ENCODE results near the gene GUCY1A2. TPM values are rescaled to one million over a fixed set of nuclear protein-coding genes. Genes with fewer than 3 reads are reported as not detected.

The GUCY1A2 gene
- total and polyA plus RNA-seq, 2 donors (not counting 1 experiment from before 2014, with no cell fraction given): not detected

- ChIA-PET POLR2A (no interaction called here), CTCF (no interaction called here)
- H3K4me2 ChIP-seq (replicated peaks; ENCODE audit: low read depth, low read length, poor library complexity, severe bottlenecking): peak overlapping the region; percentile 46
- no peaks in the 10 kb centered on the region for H3K4me1 ChIP-seq (ENCODE audit: control insufficient read depth in 2 of 2, insufficient read depth in 2 of 2, low read length in 2 of 2)
- peaks cover 0 to 33% (median 22%) of the 10 kb centered on the region in 4 experiments for H3K27me3 ChIP-seq (replicated peaks in 1 of 4; ENCODE audit: control extremely low read depth in 1 of 4, control insufficient read depth in 3 of 4, insufficient read depth in 4 of 4, low read length in 3 of 4)
- peaks cover 52% of the 10 kb centered on the region for H3K27me3 Mint-ChIP-seq
- no peak for TF ChIP-seq EZH2 (IDR thresholded peaks at IDR 0.05; ENCODE audit: borderline replicate concordance, insufficient read depth, low read depth, low read length, poor library complexity, severe bottlenecking)
- TF ChIP-seq, protein P1, sequence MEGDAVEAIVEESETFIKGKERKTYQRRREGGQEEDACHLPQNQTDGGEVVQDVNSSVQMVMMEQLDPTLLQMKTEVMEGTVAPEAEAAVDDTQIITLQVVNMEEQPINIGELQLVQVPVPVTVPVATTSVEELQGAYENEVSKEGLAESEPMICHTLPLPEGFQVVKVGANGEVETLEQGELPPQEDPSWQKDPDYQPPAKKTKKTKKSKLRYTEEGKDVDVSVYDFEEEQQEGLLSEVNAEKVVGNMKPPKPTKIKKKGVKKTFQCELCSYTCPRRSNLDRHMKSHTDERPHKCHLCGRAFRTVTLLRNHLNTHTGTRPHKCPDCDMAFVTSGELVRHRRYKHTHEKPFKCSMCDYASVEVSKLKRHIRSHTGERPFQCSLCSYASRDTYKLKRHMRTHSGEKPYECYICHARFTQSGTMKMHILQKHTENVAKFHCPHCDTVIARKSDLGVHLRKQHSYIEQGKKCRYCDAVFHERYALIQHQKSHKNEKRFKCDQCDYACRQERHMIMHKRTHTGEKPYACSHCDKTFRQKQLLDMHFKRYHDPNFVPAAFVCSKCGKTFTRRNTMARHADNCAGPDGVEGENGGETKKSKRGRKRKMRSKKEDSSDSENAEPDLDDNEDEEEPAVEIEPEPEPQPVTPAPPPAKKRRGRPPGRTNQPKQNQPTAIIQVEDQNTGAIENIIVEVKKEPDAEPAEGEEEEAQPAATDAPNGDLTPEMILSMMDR (IDR thresholded peaks at IDR 0.05): no peak
- 2% methylated on average over 85 of the region's 85 CpGs for WGBS (ENCODE audit: insufficient coverage)
- no peak overlapping the region for H2AFZ ChIP-seq (ENCODE audit: insufficient read depth, low read depth, low read length, poor library complexity, severe bottlenecking)
- H3K4me3 ChIP-seq (ENCODE audit: control extremely low read depth in 1 of 5, extremely low read depth in 1 of 5, insufficient read depth in 1 of 5, low read depth in 2 of 5, low read length in 4 of 5): no peak overlapping the region
- H3K79me2 ChIP-seq (ENCODE audit: control insufficient read depth, insufficient read depth, low read length): no peaks in the 10 kb centered on the region
- no peak overlapping the region for H3K27ac Mint-ChIP-seq
- intact Hi-C loops (cut with micrococcal nuclease): no loop called here
- peaks cover 13% of the 10 kb centered on the region for H3K4me1 Mint-ChIP-seq
- ATAC-seq (ENCODE audit: low read depth) (no peak), DNase-seq (peak; percentile 2)
- peak overlapping the region; percentile 72 for H3K4me3 Mint-ChIP-seq
- no peaks in the 10 kb centered on the region for H3K9me3 ChIP-seq (ENCODE audit: control extremely low read depth in 1 of 3, control insufficient read depth in 2 of 3, insufficient read depth in 1 of 3, low read length in 2 of 3)
- no peak overlapping the region for H3K9ac ChIP-seq (ENCODE audit: low read length)
- no peak overlapping the region for H3K27ac ChIP-seq (ENCODE audit: low read length in 2 of 2)
- H3K36me3 ChIP-seq (replicated peaks in 1 of 2; ENCODE audit: control extremely low read depth in 1 of 2, control insufficient read depth in 1 of 2, extremely low read depth in 1 of 2, insufficient read depth in 2 of 2, low read length in 1 of 2): no peaks in the 10 kb centered on the region
- no peaks in the 10 kb centered on the region for H4K20me1 ChIP-seq (ENCODE audit: control insufficient read depth, insufficient read depth, low read length, poor library complexity, severe bottlenecking)
- H3K9me3 Mint-ChIP-seq (ENCODE audit: insufficient read depth): no peaks in the 10 kb centered on the region
These were observed 650 bp downstream of the GUCY1A2 start for GRCh38 chr11:107017433-107018218.

GRCh38 chr11:107017104-107017432 lies 1.2 kb downstream of the GUCY1A2 start:
- Mint-ChIP-seq H3K27me3 (peaks cover 47% of the 10 kb centered on the region), H3K4me1 (peaks cover 13% of the 10 kb centered on the region), H3K4me3 (peak overlapping the region; percentile 72), H3K27ac (no peak overlapping the region), H3K9me3 (ENCODE audit: insufficient read depth) (no peaks in the 10 kb centered on the region)
- H3K27ac ChIP-seq (ENCODE audit: low read length in 2 of 2): no peak overlapping the region
- H3K9me3 ChIP-seq (ENCODE audit: control extremely low read depth in 1 of 3, control insufficient read depth in 2 of 3, insufficient read depth in 1 of 3, low read length in 2 of 3): no peaks in the 10 kb centered on the region
- POLR2A ChIA-PET: no interaction called here
- TF ChIP-seq, protein P1 (IDR thresholded peaks at IDR 0.05): no peak
- TF ChIP-seq EZH2 (IDR thresholded peaks at IDR 0.05; ENCODE audit: borderline replicate concordance, insufficient read depth, low read depth, low read length, poor library complexity, severe bottlenecking): no peak
- H3K36me3 ChIP-seq (replicated peaks in 1 of 2; ENCODE audit: control extremely low read depth in 1 of 2, control insufficient read depth in 1 of 2, extremely low read depth in 1 of 2, insufficient read depth in 2 of 2, low read length in 1 of 2): no peaks in the 10 kb centered on the region
- H3K4me1 ChIP-seq (ENCODE audit: control insufficient read depth in 2 of 2, insufficient read depth in 2 of 2, low read length in 2 of 2): no peaks in the 10 kb centered on the region
- no peak overlapping the region for H3K4me3 ChIP-seq (ENCODE audit: control extremely low read depth in 1 of 5, extremely low read depth in 1 of 5, insufficient read depth in 1 of 5, low read depth in 2 of 5, low read length in 4 of 5)
- DNase-seq (no peak), ATAC-seq (ENCODE audit: low read depth) (no peak)
- CTCF ChIA-PET: no interaction called here
- no peak overlapping the region for H2AFZ ChIP-seq (ENCODE audit: insufficient read depth, low read depth, low read length, poor library complexity, severe bottlenecking)
- WGBS (ENCODE audit: insufficient coverage): 73% methylated on average over 3 of the region's 3 CpGs
- H3K27me3 ChIP-seq (replicated peaks in 1 of 4; ENCODE audit: control extremely low read depth in 1 of 4, control insufficient read depth in 3 of 4, insufficient read depth in 4 of 4, low read length in 3 of 4): peaks cover 0 to 33% (median 22%) of the 10 kb centered on the region in 4 experiments
- H4K20me1 ChIP-seq (ENCODE audit: control insufficient read depth, insufficient read depth, low read length, poor library complexity, severe bottlenecking): no peaks in the 10 kb centered on the region
- no peak overlapping the region for H3K9ac ChIP-seq (ENCODE audit: low read length)
- H3K4me2 ChIP-seq (replicated peaks; ENCODE audit: low read depth, low read length, poor library complexity, severe bottlenecking): no peak overlapping the region
- intact Hi-C loops (cut with micrococcal nuclease): no loop called here
- H3K79me2 ChIP-seq (ENCODE audit: control insufficient read depth, insufficient read depth, low read length): no peaks in the 10 kb centered on the region

Measured in B cell (primary cell).